ENCODE data around the gene ZNF664. TPM values are rescaled to one million over a fixed set of nuclear protein-coding genes. Genes with fewer than 3 reads are reported as not detected.

The ZNF664 gene
- total RNA-seq, 1 donor from 2014 or later: 198 TPM

DNA sequence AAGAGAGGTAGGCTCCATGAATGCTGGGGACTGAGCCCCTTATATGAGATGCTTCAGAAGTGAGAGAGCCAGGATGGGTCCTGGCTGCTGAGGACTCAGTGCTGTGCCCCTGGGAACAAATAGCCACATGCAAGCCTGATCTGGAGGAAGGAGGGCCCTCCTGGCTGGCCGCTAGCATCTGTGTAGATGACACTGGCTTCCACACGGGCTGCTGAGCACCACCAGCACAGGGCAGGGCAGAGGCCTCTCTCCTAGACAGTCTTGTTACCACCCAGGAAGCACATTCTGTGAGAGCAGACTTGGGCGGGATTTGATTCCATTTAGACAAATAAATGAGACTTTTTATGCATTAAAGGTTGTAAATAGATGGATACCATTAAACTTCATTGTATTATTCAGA lies 48.0 kb downstream of the ZNF664 start:
- Mint-ChIP-seq H3K36me3 (ENCODE audit: insufficient read depth) (peaks cover 1% of the 10 kb centered on the region), H3K27ac (no peak overlapping the region), H3K4me1 (ENCODE audit: low read depth) (no peaks in the 10 kb centered on the region), H3K9me3 (ENCODE audit: low read depth) (no peaks in the 10 kb centered on the region), H3K4me3 (ENCODE audit: low read depth) (no peak overlapping the region), H3K27me3 (no peaks in the 10 kb centered on the region)
- TF ChIP-seq, protein P1, sequence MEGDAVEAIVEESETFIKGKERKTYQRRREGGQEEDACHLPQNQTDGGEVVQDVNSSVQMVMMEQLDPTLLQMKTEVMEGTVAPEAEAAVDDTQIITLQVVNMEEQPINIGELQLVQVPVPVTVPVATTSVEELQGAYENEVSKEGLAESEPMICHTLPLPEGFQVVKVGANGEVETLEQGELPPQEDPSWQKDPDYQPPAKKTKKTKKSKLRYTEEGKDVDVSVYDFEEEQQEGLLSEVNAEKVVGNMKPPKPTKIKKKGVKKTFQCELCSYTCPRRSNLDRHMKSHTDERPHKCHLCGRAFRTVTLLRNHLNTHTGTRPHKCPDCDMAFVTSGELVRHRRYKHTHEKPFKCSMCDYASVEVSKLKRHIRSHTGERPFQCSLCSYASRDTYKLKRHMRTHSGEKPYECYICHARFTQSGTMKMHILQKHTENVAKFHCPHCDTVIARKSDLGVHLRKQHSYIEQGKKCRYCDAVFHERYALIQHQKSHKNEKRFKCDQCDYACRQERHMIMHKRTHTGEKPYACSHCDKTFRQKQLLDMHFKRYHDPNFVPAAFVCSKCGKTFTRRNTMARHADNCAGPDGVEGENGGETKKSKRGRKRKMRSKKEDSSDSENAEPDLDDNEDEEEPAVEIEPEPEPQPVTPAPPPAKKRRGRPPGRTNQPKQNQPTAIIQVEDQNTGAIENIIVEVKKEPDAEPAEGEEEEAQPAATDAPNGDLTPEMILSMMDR (IDR thresholded peaks at IDR 0.05; ENCODE audit: unreplicated experiment): no peak
- no peak for DNase-seq (ENCODE audit: low spot score, unreplicated experiment)

DNA sequence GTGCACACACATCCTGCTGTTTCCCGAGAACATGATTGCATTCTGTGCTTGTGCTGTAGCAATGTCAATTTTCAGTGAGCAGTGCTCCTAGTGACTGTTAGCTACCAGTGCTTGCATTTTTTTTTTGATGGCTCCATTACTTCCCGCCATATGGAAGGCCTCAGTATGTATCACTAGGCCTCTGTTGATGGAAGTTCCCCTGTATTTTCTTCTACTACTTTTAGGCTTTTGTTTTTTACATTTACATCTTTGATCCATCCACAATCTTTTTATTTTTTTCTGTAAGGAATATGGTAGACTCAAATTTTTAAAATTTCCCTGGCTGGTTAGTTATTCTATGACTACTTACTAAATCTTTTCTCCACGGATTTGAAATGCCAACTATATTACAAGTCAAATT lies 49.1 kb downstream of the ZNF664 start:
- H3K9me3 Mint-ChIP-seq (ENCODE audit: low read depth): no peaks in the 10 kb centered on the region
- no peaks in the 10 kb centered on the region for H3K4me1 Mint-ChIP-seq (ENCODE audit: low read depth)
- H3K36me3 Mint-ChIP-seq (ENCODE audit: insufficient read depth): peaks cover 1% of the 10 kb centered on the region
- H3K27ac Mint-ChIP-seq: peak overlapping the region; percentile 59
- DNase-seq (ENCODE audit: low spot score, unreplicated experiment): no peak
- H3K4me3 Mint-ChIP-seq (ENCODE audit: low read depth): no peak overlapping the region
- TF ChIP-seq, protein P1 (IDR thresholded peaks at IDR 0.05; ENCODE audit: unreplicated experiment): no peak
- H3K27me3 Mint-ChIP-seq: no peaks in the 10 kb centered on the region

DNA sequence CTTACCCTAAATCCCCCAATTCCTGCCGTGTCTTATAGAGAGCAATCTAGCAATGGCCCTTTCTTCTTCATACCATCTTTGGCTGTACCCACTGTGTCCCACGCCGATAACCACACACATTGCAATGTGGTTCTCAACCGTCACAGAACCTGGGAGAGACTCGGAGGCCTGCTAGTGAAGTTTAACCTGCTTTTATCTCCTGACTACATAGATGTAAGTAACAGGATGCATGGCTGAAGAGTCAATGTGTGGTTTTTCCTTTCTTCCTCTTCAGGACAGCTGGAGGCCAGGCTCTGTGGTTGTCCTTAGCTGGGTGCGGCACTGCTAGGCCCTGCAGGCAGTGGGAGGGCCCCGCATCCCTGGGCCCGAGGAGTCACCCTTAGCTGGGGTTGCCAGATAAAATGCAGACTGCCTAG lies 51.3 kb downstream of the ZNF664 start:
- no peaks in the 10 kb centered on the region for H3K9me3 Mint-ChIP-seq (ENCODE audit: low read depth)
- no peaks in the 10 kb centered on the region for H3K27me3 Mint-ChIP-seq
- no peak overlapping the region for H3K4me3 Mint-ChIP-seq (ENCODE audit: low read depth)
- peaks cover 1% of the 10 kb centered on the region for H3K36me3 Mint-ChIP-seq (ENCODE audit: insufficient read depth)
- no peaks in the 10 kb centered on the region for H3K4me1 Mint-ChIP-seq (ENCODE audit: low read depth)
- no peak overlapping the region for H3K27ac Mint-ChIP-seq
- no peak for DNase-seq (ENCODE audit: low spot score, unreplicated experiment)
- TF ChIP-seq, protein P1 (IDR thresholded peaks at IDR 0.05; ENCODE audit: unreplicated experiment): no peak

DNA sequence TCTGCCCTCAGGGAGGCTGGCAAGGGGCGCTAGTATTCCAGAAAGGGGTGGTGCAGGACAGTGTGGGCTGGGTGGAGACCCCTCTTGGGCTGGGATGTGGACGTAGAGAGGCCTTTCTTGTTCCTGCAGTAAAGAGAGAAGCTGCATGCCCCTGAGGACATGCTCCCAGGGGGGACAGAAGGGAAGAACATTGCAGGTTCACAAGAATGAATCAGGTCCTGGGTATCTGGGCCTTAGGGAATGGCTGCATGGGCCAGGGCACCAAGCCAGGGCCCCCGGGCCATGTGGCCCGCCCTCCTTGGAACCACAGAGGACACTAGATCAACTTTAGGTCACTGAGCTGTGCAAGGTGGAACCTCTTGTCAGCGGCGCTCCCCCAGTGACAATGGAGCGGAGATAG lies 51.8 kb downstream of the ZNF664 start:
- no peak for DNase-seq (ENCODE audit: low spot score, unreplicated experiment)
- no peaks in the 10 kb centered on the region for H3K9me3 Mint-ChIP-seq (ENCODE audit: low read depth)
- no peak overlapping the region for H3K27ac Mint-ChIP-seq
- H3K4me3 Mint-ChIP-seq (ENCODE audit: low read depth): no peak overlapping the region
- H3K4me1 Mint-ChIP-seq (ENCODE audit: low read depth): no peaks in the 10 kb centered on the region
- TF ChIP-seq, protein P1 (IDR thresholded peaks at IDR 0.05; ENCODE audit: unreplicated experiment): no peak
- H3K36me3 Mint-ChIP-seq (ENCODE audit: insufficient read depth): peaks cover 1% of the 10 kb centered on the region
- no peaks in the 10 kb centered on the region for H3K27me3 Mint-ChIP-seq

DNA sequence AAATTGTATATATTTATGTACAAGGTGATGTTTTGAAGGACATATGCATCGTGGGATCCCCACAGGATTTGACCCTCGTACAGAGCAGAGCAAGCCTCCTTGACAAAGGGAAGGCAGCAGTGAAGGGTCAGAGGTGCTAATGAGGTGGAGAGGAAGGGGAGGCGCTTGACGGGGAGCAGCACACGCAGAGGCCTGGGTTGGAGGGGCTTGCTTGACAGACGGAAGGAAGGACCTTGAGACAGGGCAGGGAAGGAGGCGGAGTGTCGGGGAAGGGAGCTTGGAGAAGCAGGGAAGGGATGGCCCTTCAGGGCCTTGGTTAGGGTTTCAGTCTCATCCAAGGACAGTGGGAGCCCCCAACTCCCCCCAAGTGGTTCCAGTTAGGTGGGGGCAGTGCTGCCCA lies 52.6 kb downstream of the ZNF664 start:
- Mint-ChIP-seq H3K36me3 (ENCODE audit: insufficient read depth) (peaks cover 1% of the 10 kb centered on the region), H3K9me3 (ENCODE audit: low read depth) (no peaks in the 10 kb centered on the region), H3K27me3 (no peaks in the 10 kb centered on the region), H3K27ac (peak overlapping the region; percentile 74), H3K4me3 (ENCODE audit: low read depth) (no peak overlapping the region), H3K4me1 (ENCODE audit: low read depth) (peaks cover 3% of the 10 kb centered on the region)
- no peak for DNase-seq (ENCODE audit: low spot score, unreplicated experiment)
- TF ChIP-seq, protein P1 (IDR thresholded peaks at IDR 0.05; ENCODE audit: unreplicated experiment): no peak
